ENCODE measurements around the gene CNKSR3.
"Not testable (repeated sequence)": the region's sequence is repeated elsewhere in the genome, so short reads cannot be mapped to it uniquely, and the experiment has no call there.

Gene CNKSR3

GRCh38 chr6:154516276-154516675 lies 5.8 kb upstream of the CNKSR3 start (continued):
- TF ChIP-seq POU6F1 (CRISPR knock-in tag; IDR thresholded peaks at IDR 0.05; ENCODE audit: borderline replicate concordance, low read depth) (no peak), ZC3H10 (CRISPR knock-in tag; IDR thresholded peaks at IDR 0.05) (no peak), ZNF8 (CRISPR knock-in tag; IDR thresholded peaks at IDR 0.05) (no peak), BACH2 (CRISPR knock-in tag; IDR thresholded peaks at IDR 0.05; ENCODE audit: borderline replicate concordance) (no peak), GLIS3 (CRISPR knock-in tag; IDR thresholded peaks at IDR 0.05) (no peak)

GRCh38 chr6:154515826-154516225 lies 5.3 kb upstream of the CNKSR3 start:
- ATAC-seq = no peak
- TF ChIP-seq BACH2 (CRISPR knock-in tag; IDR thresholded peaks at IDR 0.05; ENCODE audit: borderline replicate concordance) (no peak), RARB (CRISPR knock-in tag; IDR thresholded peaks at IDR 0.05) (no peak), ZNF565 (CRISPR knock-in tag; conservative IDR thresholded peaks at IDR 0.05; ENCODE audit: low read depth) (no peak), ARNTL (CRISPR knock-in tag; IDR thresholded peaks at IDR 0.05; ENCODE audit: borderline replicate concordance, low read depth) (no peak), CSDC2 (CRISPR knock-in tag; IDR thresholded peaks at IDR 0.05) (no peak), SNAI2 (CRISPR knock-in tag; IDR thresholded peaks at IDR 0.05) (no peak), POU6F1 (CRISPR knock-in tag; IDR thresholded peaks at IDR 0.05; ENCODE audit: borderline replicate concordance, low read depth) (no peak), ISL1 (CRISPR knock-in tag; IDR thresholded peaks at IDR 0.05) (no peak), ZFP3 (CRISPR knock-in tag; IDR thresholded peaks at IDR 0.05) (no peak), ZNF8 (CRISPR knock-in tag; IDR thresholded peaks at IDR 0.05) (no peak), ZC3H10 (CRISPR knock-in tag; IDR thresholded peaks at IDR 0.05) (no peak), TSHZ2 (CRISPR knock-in tag; IDR thresholded peaks at IDR 0.05) (no peak), PPARA (CRISPR knock-in tag; IDR thresholded peaks at IDR 0.05; ENCODE audit: borderline replicate concordance) (no peak)

DNA sequence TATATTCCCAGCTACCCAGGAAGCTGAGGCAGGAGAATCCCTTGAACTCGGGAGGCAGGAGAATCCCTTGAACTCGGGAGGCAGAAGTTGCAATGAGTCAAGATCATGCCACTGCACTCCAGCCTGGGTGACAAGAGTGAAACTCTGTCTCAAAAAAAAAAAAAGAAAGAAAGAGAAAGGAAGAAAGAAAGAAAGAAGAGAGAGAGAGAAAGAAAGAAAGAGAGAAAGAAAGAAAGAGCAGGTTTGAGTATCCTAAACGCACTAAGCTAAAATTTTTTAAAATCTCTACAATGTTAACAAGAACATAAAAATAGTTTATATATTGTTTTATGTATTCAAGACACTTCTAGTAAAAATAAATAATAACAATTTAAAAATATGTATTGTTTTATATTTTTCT lies 4.6 kb upstream of the CNKSR3 start:
- ATAC-seq = not testable (repeated sequence)

- TF ChIP-seq ZC3H10 (CRISPR knock-in tag; IDR thresholded peaks at IDR 0.05) = no peak
- no peak for TF ChIP-seq ISL1 (CRISPR knock-in tag; IDR thresholded peaks at IDR 0.05)
- TF ChIP-seq, protein P1, sequence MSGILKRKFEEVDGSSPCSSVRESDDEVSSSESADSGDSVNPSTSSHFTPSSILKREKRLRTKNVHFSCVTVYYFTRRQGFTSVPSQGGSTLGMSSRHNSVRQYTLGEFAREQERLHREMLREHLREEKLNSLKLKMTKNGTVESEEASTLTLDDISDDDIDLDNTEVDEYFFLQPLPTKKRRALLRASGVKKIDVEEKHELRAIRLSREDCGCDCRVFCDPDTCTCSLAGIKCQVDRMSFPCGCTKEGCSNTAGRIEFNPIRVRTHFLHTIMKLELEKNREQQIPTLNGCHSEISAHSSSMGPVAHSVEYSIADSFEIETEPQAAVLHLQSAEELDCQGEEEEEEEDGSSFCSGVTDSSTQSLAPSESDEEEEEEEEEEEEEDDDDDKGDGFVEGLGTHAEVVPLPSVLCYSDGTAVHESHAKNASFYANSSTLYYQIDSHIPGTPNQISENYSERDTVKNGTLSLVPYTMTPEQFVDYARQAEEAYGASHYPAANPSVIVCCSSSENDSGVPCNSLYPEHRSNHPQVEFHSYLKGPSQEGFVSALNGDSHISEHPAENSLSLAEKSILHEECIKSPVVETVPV (CRISPR knock-in tag; IDR thresholded peaks at IDR 0.05) = no peak
- no peak for TF ChIP-seq ZFP3 (CRISPR knock-in tag; IDR thresholded peaks at IDR 0.05)
- no peak for TF ChIP-seq CREB5 (CRISPR knock-in tag; IDR thresholded peaks at IDR 0.05; ENCODE audit: low read depth)
- no peak for TF ChIP-seq ESRRG (CRISPR knock-in tag; IDR thresholded peaks at IDR 0.05)
- TF ChIP-seq PATZ1 (CRISPR knock-in tag; IDR thresholded peaks at IDR 0.05; ENCODE audit: borderline replicate concordance) = no peak
- TF ChIP-seq ZFP30 (CRISPR knock-in tag; IDR thresholded peaks at IDR 0.05) = no peak
- no peak for TF ChIP-seq BACH2 (CRISPR knock-in tag; IDR thresholded peaks at IDR 0.05; ENCODE audit: borderline replicate concordance)
- no peak for TF ChIP-seq TCF4 (CRISPR knock-in tag; IDR thresholded peaks at IDR 0.05; ENCODE audit: borderline replicate concordance)
- no peak for TF ChIP-seq CSDC2 (CRISPR knock-in tag; IDR thresholded peaks at IDR 0.05)
- TF ChIP-seq POU6F1 (CRISPR knock-in tag; IDR thresholded peaks at IDR 0.05; ENCODE audit: borderline replicate concordance, low read depth) = no peak
- no peak for TF ChIP-seq OSR1 (CRISPR knock-in tag; IDR thresholded peaks at IDR 0.05)
- no peak for TF ChIP-seq TOX (CRISPR knock-in tag; IDR thresholded peaks at IDR 0.05; ENCODE audit: borderline replicate concordance)
- no peak for TF ChIP-seq RARB (CRISPR knock-in tag; IDR thresholded peaks at IDR 0.05)
- no peak for TF ChIP-seq ZNF70 (CRISPR knock-in tag; IDR thresholded peaks at IDR 0.05)
- TF ChIP-seq GLIS3 (CRISPR knock-in tag; IDR thresholded peaks at IDR 0.05) = no peak
- TF ChIP-seq ZNF8 (CRISPR knock-in tag; IDR thresholded peaks at IDR 0.05) = no peak
- no peak for TF ChIP-seq ZNF565 (CRISPR knock-in tag; conservative IDR thresholded peaks at IDR 0.05; ENCODE audit: low read depth)
- no peak for ATAC-seq
Measured at GRCh38 chr6:154514481-154514880, 4.0 kb upstream of the CNKSR3 start.

All from SK-N-SH treated with all-trans-retinoic acid at 6 μM for 48 hours (cell line).